Measurements from ENCODE around the gene BNC2.

Gene BNC2

GRCh38 chr9:16782490-16782889 is 88.0 kb downstream of the BNC2 start:
- Histone ChIP-seq H3K4me3 (ENCODE audit: low read length, poor library complexity, severe bottlenecking) (no peak overlapping the region), H3K27me3 (ENCODE audit: insufficient read depth, low read length, poor library complexity, severe bottlenecking) (no peaks in the 10 kb centered on the region), H3K4me2 (ENCODE audit: low read depth, low read length, poor library complexity, severe bottlenecking) (no peak overlapping the region), H3F3A (ENCODE audit: low read depth) (0 out of 2 replicates have a peak, but pooled peaks cover 3% of the 10 kb centered on the region), H3K9me2 (replicated peaks; ENCODE audit: low read depth, low read length) (no peaks in the 10 kb centered on the region), H4K20me1 (ENCODE audit: insufficient read depth, low read length, poor library complexity, severe bottlenecking) (no peaks in the 10 kb centered on the region), H3K36me3 (ENCODE audit: insufficient read depth, low read length) (no peaks in the 10 kb centered on the region), H3K79me2 (ENCODE audit: insufficient read depth, low read length) (no peaks in the 10 kb centered on the region), H3K9me3 (ENCODE audit: insufficient read depth, low read depth, low read length) (no peaks in the 10 kb centered on the region), H3K4me1 (ENCODE audit: insufficient read depth, low read length, poor library complexity, severe bottlenecking) (peaks cover 8% of the 10 kb centered on the region), H3K9ac (ENCODE audit: low read depth, low read length, poor library complexity, severe bottlenecking) (no peak overlapping the region), H2AFZ (ENCODE audit: low read length) (no peak overlapping the region)
- TF ChIP-seq EZH2phosphoT487 (IDR thresholded peaks at IDR 0.05; ENCODE audit: borderline replicate concordance), result no peak
- no peak for TF ChIP-seq CTCF (conservative IDR thresholded peaks at IDR 0.05; ENCODE audit: low read length)

- Histone ChIP-seq H3K36me3 (ENCODE audit: insufficient read depth, low read length) (no peaks in the 10 kb centered on the region), H3K79me2 (ENCODE audit: insufficient read depth, low read length) (no peaks in the 10 kb centered on the region), H3K9me3 (ENCODE audit: insufficient read depth, low read depth, low read length) (no peaks in the 10 kb centered on the region), H3K9ac (ENCODE audit: low read depth, low read length, poor library complexity, severe bottlenecking) (no peak overlapping the region), H3K9me2 (replicated peaks; ENCODE audit: low read depth, low read length) (no peaks in the 10 kb centered on the region), H3F3A (ENCODE audit: low read depth) (no peaks in the 10 kb centered on the region), H3K4me1 (ENCODE audit: insufficient read depth, low read length, poor library complexity, severe bottlenecking) (no peaks in the 10 kb centered on the region), H3K4me3 (ENCODE audit: low read length, poor library complexity, severe bottlenecking) (no peak overlapping the region), H3K4me2 (ENCODE audit: low read depth, low read length, poor library complexity, severe bottlenecking) (no peak overlapping the region), H4K20me1 (ENCODE audit: insufficient read depth, low read length, poor library complexity, severe bottlenecking) (no peaks in the 10 kb centered on the region), H2AFZ (ENCODE audit: low read length) (no peak overlapping the region), H3K27me3 (ENCODE audit: insufficient read depth, low read length, poor library complexity, severe bottlenecking) (no peaks in the 10 kb centered on the region)
- TF ChIP-seq EZH2phosphoT487 (IDR thresholded peaks at IDR 0.05; ENCODE audit: borderline replicate concordance) (no peak), CTCF (conservative IDR thresholded peaks at IDR 0.05; ENCODE audit: low read length) (no peak)
Observed at GRCh38 chr9:16775330-16775729, 95.1 kb downstream of the BNC2 start.

- Histone ChIP-seq H3K27me3 (ENCODE audit: insufficient read depth, low read length, poor library complexity, severe bottlenecking) (no peaks in the 10 kb centered on the region), H3K36me3 (ENCODE audit: insufficient read depth, low read length) (no peaks in the 10 kb centered on the region), H3K4me3 (ENCODE audit: low read length, poor library complexity, severe bottlenecking) (no peak overlapping the region), H3F3A (ENCODE audit: low read depth) (no peaks in the 10 kb centered on the region), H3K9me2 (replicated peaks; ENCODE audit: low read depth, low read length) (no peaks in the 10 kb centered on the region), H3K79me2 (ENCODE audit: insufficient read depth, low read length) (no peaks in the 10 kb centered on the region), H3K4me2 (ENCODE audit: low read depth, low read length, poor library complexity, severe bottlenecking) (no peak overlapping the region), H2AFZ (ENCODE audit: low read length) (no peak overlapping the region), H3K4me1 (ENCODE audit: insufficient read depth, low read length, poor library complexity, severe bottlenecking) (no peaks in the 10 kb centered on the region), H4K20me1 (ENCODE audit: insufficient read depth, low read length, poor library complexity, severe bottlenecking) (no peaks in the 10 kb centered on the region), H3K9me3 (ENCODE audit: insufficient read depth, low read depth, low read length) (no peaks in the 10 kb centered on the region), H3K9ac (ENCODE audit: low read depth, low read length, poor library complexity, severe bottlenecking) (no peak overlapping the region)
- TF ChIP-seq EZH2phosphoT487 (IDR thresholded peaks at IDR 0.05; ENCODE audit: borderline replicate concordance), result no peak
- no peak for TF ChIP-seq CTCF (conservative IDR thresholded peaks at IDR 0.05; ENCODE audit: low read length)
Observed at GRCh38 chr9:16773617-16774016, 96.9 kb downstream of the BNC2 start.

All from Loucy (cell line).